OCI-LY1 (cell line): Measurements from ENCODE around the gene ICE1.

Experiments
- H2AFZ ChIP-seq: fragments of 200-600 bp; sonication (generic), shearing (Covaris generic); 2 replicates; pipeline ENCODE4 v1.6.0; 2014; ENCODE audit warnings: antibody characterized with exemption, mild to moderate bottlenecking, low read length
- H3F3A ChIP-seq: fragments of 200-600 bp; sonication (generic), shearing (Covaris generic); 2 replicates; pipeline ENCODE4 v1.6.0; 2014; ENCODE audit warnings: mild to moderate bottlenecking, antibody characterized with exemption, low read length, moderate library complexity; ENCODE audit not compliant: insufficient read depth
- H3K27ac ChIP-seq: fragments of 200-600 bp; sonication (generic); 2 replicates; pipeline ENCODE4 v1.5.1; 2014; ENCODE audit warnings: low read length, mixed run types, mild to moderate bottlenecking, low read depth; ENCODE audit not compliant: poor library complexity, severe bottlenecking
- H3K27me3 ChIP-seq: fragments of 200-600 bp; sonication (generic); 2 replicates; pipeline ENCODE4 v1.6.0; 2014; ENCODE audit warnings: antibody characterized with exemption, mild to moderate bottlenecking, low read length, moderate library complexity; ENCODE audit not compliant: insufficient read depth
- H3K36me3 ChIP-seq: fragments of 200-600 bp; sonication (generic); 2 replicates; pipeline ENCODE4 v1.6.1; 2014; ENCODE audit warnings: mild to moderate bottlenecking, antibody characterized with exemption, low read length, moderate library complexity, mixed read lengths; ENCODE audit not compliant: insufficient read depth
- H3K4me1 ChIP-seq: fragments of 200-600 bp; sonication (generic); 2 replicates; pipeline ENCODE4 v1.5.1; 2014; ENCODE audit warnings: mild to moderate bottlenecking, low read length, moderate library complexity; ENCODE audit not compliant: insufficient read depth, severe bottlenecking
- H3K4me2 ChIP-seq: fragments of 200-600 bp; sonication (generic), shearing (Covaris generic); 2 replicates; pipeline ENCODE4 v1.6.1; 2014; ENCODE audit warnings: low read length
- H3K4me3 ChIP-seq: fragments of 200-600 bp; sonication (generic); 2 replicates; pipeline ENCODE4 v1.5.1; 2014; ENCODE audit warnings: low read length, low read depth, mild to moderate bottlenecking, mixed read lengths; ENCODE audit not compliant: poor library complexity, severe bottlenecking
- H3K79me2 ChIP-seq: fragments of 200-600 bp; shearing (Covaris generic); 2 replicates; pipeline ENCODE4 v1.6.1; 2016; ENCODE audit warnings: mixed run types, low read length, mixed read lengths; ENCODE audit not compliant: insufficient read depth
- H3K9ac ChIP-seq: fragments of 200-600 bp; sonication (generic), shearing (Covaris generic); 2 replicates; pipeline ENCODE4 v1.6.1; 2014; ENCODE audit warnings: mild to moderate bottlenecking, low read length, mixed read lengths
- H3K9me2 ChIP-seq: fragments of 200-600 bp; sonication (generic), shearing (Covaris generic); 2 replicates; pipeline ENCODE4 v1.6.1; 2014; ENCODE audit warnings: low read depth, mild to moderate bottlenecking, low read length, mixed read lengths
- H3K9me3 ChIP-seq: fragments of 200-600 bp; shearing (Covaris generic); 2 replicates; pipeline ENCODE4 v1.6.1; 2014; ENCODE audit warnings: low read length, mixed read lengths
- H4K20me1 ChIP-seq: fragments of 200-600 bp; sonication (generic), shearing (Covaris generic); 2 replicates; pipeline ENCODE4 v1.6.0; 2016; ENCODE audit warnings: mild to moderate bottlenecking, low read length; ENCODE audit not compliant: insufficient read depth
- CTCF ChIP-seq: fragments of 200-600 bp; sonication (generic), shearing (Covaris generic); IDR thresholded peaks from 2 replicates; pipeline ENCODE4 v1.5.1; 2017; ENCODE audit warnings: mild to moderate bottlenecking, antibody characterized with exemption, low read length, moderate library complexity, mixed read lengths
- EZH2 ChIP-seq: fragments of 200-600 bp; sonication (generic), shearing (Covaris generic); IDR thresholded peaks from 2 replicates; pipeline ENCODE4 v1.8.0; 2017; ENCODE audit warnings: borderline replicate concordance, mixed run types, mild to moderate bottlenecking, antibody characterized with exemption, low read length, moderate library complexity, mixed read lengths

Gene ICE1

GRCh38 chr5:5521478-5521877, 99.0 kb downstream of the ICE1 start:
- H3K4me3 ChIP-seq: no peak overlapping the region
- H3F3A ChIP-seq: no peaks in the 10 kb centered on the region
- TF ChIP-seq EZH2 (no peak), CTCF (no peak)
- H2AFZ ChIP-seq: no peak overlapping the region
- H3K4me1 ChIP-seq: no peaks in the 10 kb centered on the region
- H3K27me3 ChIP-seq: no peaks in the 10 kb centered on the region
- H3K4me2 ChIP-seq: no peak overlapping the region
- no peaks in the 10 kb centered on the region for H3K9me2 ChIP-seq
- no peak overlapping the region for H3K27ac ChIP-seq
- H3K79me2 ChIP-seq: no peaks in the 10 kb centered on the region
- no peaks in the 10 kb centered on the region for H3K9me3 ChIP-seq
- no peaks in the 10 kb centered on the region for H4K20me1 ChIP-seq
- no peak overlapping the region for H3K9ac ChIP-seq
- no peaks in the 10 kb centered on the region for H3K36me3 ChIP-seq

- H3K4me1 ChIP-seq: no peaks in the 10 kb centered on the region
- H3K36me3 ChIP-seq: no peaks in the 10 kb centered on the region
- H2AFZ ChIP-seq: no peak overlapping the region
- no peak overlapping the region for H3K4me2 ChIP-seq
- no peaks in the 10 kb centered on the region for H3F3A ChIP-seq
- H3K9ac ChIP-seq: no peak overlapping the region
- H3K27ac ChIP-seq: no peak overlapping the region
- no peaks in the 10 kb centered on the region for H4K20me1 ChIP-seq
- H3K9me2 ChIP-seq: no peaks in the 10 kb centered on the region
- TF ChIP-seq CTCF (no peak), EZH2 (no peak)
- no peaks in the 10 kb centered on the region for H3K9me3 ChIP-seq
- no peaks in the 10 kb centered on the region for H3K27me3 ChIP-seq
- no peak overlapping the region for H3K4me3 ChIP-seq
- no peaks in the 10 kb centered on the region for H3K79me2 ChIP-seq
Observed at GRCh38 chr5:5522336-5522735, 99.9 kb downstream of the ICE1 start.

GRCh38 chr5:5523066-5523505, 100.6 kb downstream of the ICE1 start:
- Histone ChIP-seq H3K27me3 (no peaks in the 10 kb centered on the region), H3K9ac (no peak overlapping the region), H3F3A (no peaks in the 10 kb centered on the region), H4K20me1 (no peaks in the 10 kb centered on the region), H3K9me2 (no peaks in the 10 kb centered on the region), H3K36me3 (no peaks in the 10 kb centered on the region), H2AFZ (no peak overlapping the region), H3K9me3 (no peaks in the 10 kb centered on the region), H3K27ac (no peak overlapping the region), H3K4me2 (peak overlapping the region; percentile 23; the same call in 1 of the 2 replicates), H3K4me1 (no peaks in the 10 kb centered on the region), H3K79me2 (no peaks in the 10 kb centered on the region), H3K4me3 (no peak overlapping the region)
- no peak for TF ChIP-seq CTCF
- TF ChIP-seq EZH2: no peak
